ENCODE measurements around the gene C4A. TPM values are rescaled to one million over a fixed set of nuclear protein-coding genes. Genes with fewer than 3 reads are reported as not detected.
"Not testable (repeated sequence)": the region's sequence is repeated elsewhere in the genome, so short reads cannot be mapped to it uniquely, and the experiment has no call there.

Gene C4A
- total RNA-seq, 4 donors from 2014 or later = 50.4 to 111 (median 81.5) TPM

DNA sequence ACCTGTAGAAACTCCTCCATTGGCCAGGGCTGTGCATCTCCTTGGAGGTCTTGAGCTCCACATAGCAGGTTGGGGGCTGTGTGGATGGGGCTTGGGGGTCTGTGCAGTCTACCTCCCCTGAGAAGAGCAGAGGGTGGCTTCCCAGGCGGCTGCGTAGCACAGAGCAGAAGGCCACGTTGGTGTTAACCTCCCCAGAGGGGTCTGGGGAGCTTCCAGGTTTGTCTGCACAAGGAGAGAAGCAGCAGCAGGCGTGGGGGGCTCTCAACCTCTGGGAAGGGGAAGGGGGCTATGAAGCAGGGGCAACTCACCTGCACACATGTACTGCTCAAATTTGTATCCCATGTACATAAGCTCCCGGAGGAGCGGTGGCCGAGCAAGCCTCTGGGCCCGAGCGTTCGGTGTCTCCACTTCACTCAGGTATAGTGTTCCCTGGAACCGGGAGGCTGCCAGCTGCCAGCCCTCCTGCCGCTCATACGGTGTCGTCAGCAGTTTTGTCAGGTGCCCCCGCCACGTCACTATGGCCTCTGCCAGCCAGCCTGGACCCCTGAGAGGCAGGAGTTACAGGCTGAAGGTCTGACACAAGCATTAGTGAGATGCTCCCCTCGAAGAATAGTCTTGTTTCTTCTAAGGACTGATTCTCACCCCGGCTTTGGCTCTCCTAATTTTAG, 11.1 kb upstream of the C4A start:
- no peaks in the 10 kb centered on the region for H3K9me3 ChIP-seq
- H3K4me1 ChIP-seq = peaks cover 0 to 49% (median 20%) of the 10 kb centered on the region in 3 donors
- no peak for ATAC-seq
- H3K4me3 ChIP-seq = peak overlapping the region; percentile 67 to 71
- WGBS, 2 donors (ENCODE audit: low coverage in 1 of 2) = no CpG with 5 or more reads among the region's 18 CpGs
- peaks cover 0 to 54% of the 10 kb centered on the region in 2 donors for H3K36me3 ChIP-seq
- H3K27me3 ChIP-seq = no peaks in the 10 kb centered on the region
- peak overlapping the region; percentile 88 to 99 (median 96) for H3K27ac ChIP-seq
- no peak for TF ChIP-seq POLR2AphosphoS5 (IDR thresholded peaks at IDR 0.05)
- TF ChIP-seq POLR2A (IDR thresholded peaks at IDR 0.05) = no peak

DNA sequence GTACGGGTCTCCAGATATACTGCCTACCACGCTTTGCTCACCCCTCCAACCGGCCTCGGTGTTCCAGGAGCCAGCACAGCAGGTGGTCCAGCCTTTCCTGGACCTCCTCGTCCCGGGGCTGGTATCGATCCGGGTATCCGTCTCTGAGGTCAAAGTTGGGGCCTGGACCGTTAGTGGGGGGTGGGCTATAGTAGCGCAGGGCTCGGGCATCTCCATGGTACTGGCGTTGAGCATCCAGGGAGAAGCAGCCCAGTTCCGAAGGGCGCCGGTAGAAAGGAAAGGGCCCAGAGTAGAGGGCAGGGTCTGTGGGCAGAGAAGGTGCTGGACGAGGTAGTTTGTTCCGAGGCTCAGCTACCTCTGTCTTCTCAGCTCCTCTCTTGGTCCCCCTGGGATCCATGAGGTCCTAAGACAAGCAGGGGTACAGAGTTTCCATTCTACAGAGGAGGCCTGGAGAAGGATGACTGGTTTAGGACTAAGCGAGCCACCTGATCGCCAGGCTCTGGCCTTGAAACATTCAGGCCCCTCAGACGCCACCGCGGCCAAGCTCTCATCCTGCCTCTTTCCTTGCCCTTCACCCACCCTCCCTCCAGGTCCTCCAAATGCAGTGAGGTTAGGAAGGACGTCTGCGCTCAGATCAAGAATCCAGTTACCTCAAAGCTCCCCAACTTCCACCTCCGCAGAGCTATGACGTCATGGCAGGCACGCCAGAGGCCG, 10.4 kb upstream of the C4A start:
- Histone ChIP-seq H3K27ac (peak overlapping the region; percentile 88 to 99 (median 96)), H3K27me3 (no peaks in the 10 kb centered on the region), H3K4me3 (peak overlapping the region; percentile 67 to 71), H3K4me1 (peaks cover 0 to 49% (median 20%) of the 10 kb centered on the region in 3 donors), H3K9me3 (no peaks in the 10 kb centered on the region), H3K36me3 (peaks cover 0 to 52% of the 10 kb centered on the region in 2 donors)
- TF ChIP-seq, protein P1, sequence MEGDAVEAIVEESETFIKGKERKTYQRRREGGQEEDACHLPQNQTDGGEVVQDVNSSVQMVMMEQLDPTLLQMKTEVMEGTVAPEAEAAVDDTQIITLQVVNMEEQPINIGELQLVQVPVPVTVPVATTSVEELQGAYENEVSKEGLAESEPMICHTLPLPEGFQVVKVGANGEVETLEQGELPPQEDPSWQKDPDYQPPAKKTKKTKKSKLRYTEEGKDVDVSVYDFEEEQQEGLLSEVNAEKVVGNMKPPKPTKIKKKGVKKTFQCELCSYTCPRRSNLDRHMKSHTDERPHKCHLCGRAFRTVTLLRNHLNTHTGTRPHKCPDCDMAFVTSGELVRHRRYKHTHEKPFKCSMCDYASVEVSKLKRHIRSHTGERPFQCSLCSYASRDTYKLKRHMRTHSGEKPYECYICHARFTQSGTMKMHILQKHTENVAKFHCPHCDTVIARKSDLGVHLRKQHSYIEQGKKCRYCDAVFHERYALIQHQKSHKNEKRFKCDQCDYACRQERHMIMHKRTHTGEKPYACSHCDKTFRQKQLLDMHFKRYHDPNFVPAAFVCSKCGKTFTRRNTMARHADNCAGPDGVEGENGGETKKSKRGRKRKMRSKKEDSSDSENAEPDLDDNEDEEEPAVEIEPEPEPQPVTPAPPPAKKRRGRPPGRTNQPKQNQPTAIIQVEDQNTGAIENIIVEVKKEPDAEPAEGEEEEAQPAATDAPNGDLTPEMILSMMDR (IDR thresholded peaks at IDR 0.05) = peak in 1 of 4 experiments; percentile 20
- no peak for TF ChIP-seq POLR2A (IDR thresholded peaks at IDR 0.05)
- TF ChIP-seq POLR2AphosphoS5 (IDR thresholded peaks at IDR 0.05) = no peak
- WGBS, 2 donors (ENCODE audit: low coverage in 1 of 2) = 3 to 44% methylated on average over 5 of the region's 29 CpGs
- ATAC-seq = peak; percentile 25

DNA sequence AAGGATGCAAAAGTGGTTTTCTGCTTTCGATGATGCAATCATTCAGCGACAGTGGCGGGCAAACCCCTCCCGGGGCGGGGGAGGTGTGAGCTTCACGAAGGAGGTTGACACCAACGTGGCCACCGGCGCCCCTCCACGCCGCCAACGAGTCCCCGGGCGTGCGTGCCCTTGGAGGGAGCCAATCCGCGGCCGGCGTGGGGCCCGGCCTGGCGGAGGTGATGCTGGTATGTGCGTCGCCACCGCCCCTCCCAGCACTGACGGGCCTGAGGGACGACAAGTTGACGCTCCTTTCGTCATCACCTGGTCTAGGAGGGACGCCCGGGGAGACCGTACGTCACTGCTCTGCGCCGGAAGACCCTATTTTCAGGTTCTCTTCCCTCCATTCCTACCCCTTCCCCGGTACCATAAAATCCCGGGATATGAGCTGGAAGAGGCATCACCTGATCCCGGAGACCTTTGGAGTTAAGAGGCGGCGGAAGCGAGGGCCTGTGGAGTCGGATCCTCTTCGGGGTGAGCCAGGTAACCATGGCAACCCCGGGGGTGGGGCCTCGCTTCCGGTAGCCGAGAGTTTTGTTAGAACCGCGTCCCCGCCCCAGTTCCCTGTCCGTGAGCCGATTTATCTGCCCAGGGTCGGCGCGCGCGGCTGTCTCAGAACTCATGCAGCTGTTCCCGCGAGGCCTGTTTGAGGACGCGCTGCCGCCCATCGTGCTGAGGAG, 9.7 kb upstream of the C4A start, which contains the start of gene DXO:
TSS of gene DXO (minus strand) at position 146 of the 716 bp plus-strand sequence. CDS start 463 bp downstream, outside the sequence.
- ATAC-seq = peak; percentile 96

DNA sequence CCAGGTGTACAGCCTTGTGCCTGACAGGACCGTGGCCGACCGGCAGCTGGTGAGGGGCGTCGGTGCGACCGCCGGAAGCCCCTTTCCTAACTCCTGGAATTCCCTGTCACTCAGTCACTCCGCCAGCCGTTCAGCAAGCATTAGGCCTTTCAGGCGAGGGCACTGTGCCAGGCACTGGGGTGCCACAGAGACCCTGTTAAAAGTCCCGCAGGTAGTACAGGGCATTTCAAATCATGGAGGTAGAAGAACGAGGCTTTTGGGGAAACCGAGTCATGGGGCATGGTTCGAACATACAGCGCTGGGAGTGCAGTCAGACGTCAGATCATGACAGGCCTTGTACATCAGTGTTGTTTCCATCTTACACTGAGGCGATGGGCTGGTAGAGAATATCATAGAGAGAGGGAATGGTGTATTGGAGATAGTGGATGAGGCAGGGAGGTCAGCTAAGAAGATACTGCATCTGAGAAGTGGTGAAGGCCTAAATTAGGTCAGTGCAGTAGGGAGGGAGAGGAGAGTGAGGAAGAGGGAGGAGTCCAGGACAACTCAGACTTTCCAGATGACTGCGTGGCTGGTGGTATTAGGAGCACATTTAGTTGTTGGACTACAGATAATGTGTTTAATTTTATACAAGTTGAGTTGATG, 9.0 kb upstream of the C4A start:
- Histone ChIP-seq H3K9me3 (no peaks in the 10 kb centered on the region), H3K4me1 (peaks cover 0 to 53% (median 20%) of the 10 kb centered on the region in 3 donors), H3K4me3 (peak overlapping the region; percentile 67 to 71), H3K27me3 (no peaks in the 10 kb centered on the region), H3K27ac (peak overlapping the region; percentile 88 to 99 (median 96)), H3K36me3 (peaks cover 0 to 39% of the 10 kb centered on the region in 2 donors)
- TF ChIP-seq, protein P1 (IDR thresholded peaks at IDR 0.05) = no peak
- TF ChIP-seq POLR2A (IDR thresholded peaks at IDR 0.05) = no peak
- TF ChIP-seq EP300 (IDR thresholded peaks at IDR 0.05) = no peak
- no peak for TF ChIP-seq POLR2AphosphoS5 (IDR thresholded peaks at IDR 0.05)
- 8 to 11% methylated on average over 7 to 8 of the region's 19 CpGs for WGBS, 2 donors (ENCODE audit: low coverage in 1 of 2)
- ATAC-seq = no peak

More for the DNA sequence above, 9.7 kb upstream of the C4A start, which contains the start of gene DXO:
- peaks cover 0 to 49% (median 20%) of the 10 kb centered on the region in 3 donors for H3K4me1 ChIP-seq
- H3K27me3 ChIP-seq = no peaks in the 10 kb centered on the region
- WGBS, 2 donors (ENCODE audit: low coverage in 1 of 2) = 0% methylated on average over 6 to 14 of the region's 62 CpGs
- peaks cover 0 to 45% of the 10 kb centered on the region in 2 donors for H3K36me3 ChIP-seq
- TF ChIP-seq POLR2A (IDR thresholded peaks at IDR 0.05) (peak; percentile 57 to 60), POLR2AphosphoS5 (IDR thresholded peaks at IDR 0.05) (peak; percentile 84)
- TF ChIP-seq, protein P1 (IDR thresholded peaks at IDR 0.05) = no peak
- H3K9me3 ChIP-seq = no peaks in the 10 kb centered on the region
- H3K27ac ChIP-seq = peak within 1 kb of the TSS; percentile 88 to 99 (median 96)
- H3K4me3 ChIP-seq = peak within 1 kb of the TSS; percentile 67 to 71

DNA sequence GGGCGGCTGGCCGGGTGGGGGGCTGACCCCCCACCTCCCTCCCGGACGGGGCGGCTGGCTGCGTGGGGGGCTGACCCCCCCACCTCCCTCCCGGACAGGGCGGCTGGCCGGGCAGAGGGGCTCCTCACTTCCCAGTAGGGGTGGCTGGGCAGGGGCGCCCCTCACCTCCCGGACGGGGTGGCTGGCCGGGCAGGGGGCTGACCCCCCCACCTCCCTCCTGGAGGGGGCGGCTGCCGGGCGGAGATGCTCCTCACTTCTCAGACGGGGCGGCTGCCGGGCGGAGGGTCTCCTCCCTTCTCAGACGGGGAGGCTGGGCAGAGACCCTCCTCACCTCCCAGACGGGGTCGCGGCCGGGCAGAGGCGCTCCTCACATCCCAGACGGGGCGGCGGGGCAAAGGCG, 5.8 kb upstream of the C4A start:
- no CpG with 5 or more reads among the region's 30 CpGs for WGBS, 2 donors (ENCODE audit: low coverage in 1 of 2)
- ATAC-seq, H3K4me3 ChIP-seq, H3K9me3 ChIP-seq, H3K27ac ChIP-seq, H3K27me3 ChIP-seq: not testable (repeated sequence)
- Histone ChIP-seq H3K4me1 (peaks cover 0 to 51% (median 13%) of the 10 kb centered on the region in 3 donors), H3K36me3 (peaks cover 0 to 25% of the 10 kb centered on the region in 2 donors)

Data from gastroesophageal sphincter (tissue), 4 donors.